ENCODE data around the gene PRR5L.

DNA sequence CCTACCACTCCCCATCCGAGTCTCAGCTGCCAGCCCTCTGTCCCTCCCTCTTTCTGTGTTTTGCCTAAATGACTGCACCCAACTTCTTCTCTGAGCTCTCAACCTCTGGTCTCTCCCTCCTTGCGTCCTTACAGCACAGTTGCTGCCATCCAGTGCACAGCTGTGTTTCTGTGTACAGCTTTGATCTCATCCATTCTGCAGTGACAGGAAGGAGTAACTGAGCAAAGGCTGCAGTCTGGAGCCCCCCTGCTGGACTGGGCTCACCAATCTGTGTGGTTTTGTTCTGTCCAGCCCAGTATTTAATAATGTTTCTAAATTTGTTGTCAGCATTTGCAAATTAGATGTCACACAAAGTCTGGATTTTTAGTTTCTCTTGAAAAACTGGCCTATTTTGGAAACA lies 43.8 kb downstream of the PRR5L start:
- TF ChIP-seq, protein P1, sequence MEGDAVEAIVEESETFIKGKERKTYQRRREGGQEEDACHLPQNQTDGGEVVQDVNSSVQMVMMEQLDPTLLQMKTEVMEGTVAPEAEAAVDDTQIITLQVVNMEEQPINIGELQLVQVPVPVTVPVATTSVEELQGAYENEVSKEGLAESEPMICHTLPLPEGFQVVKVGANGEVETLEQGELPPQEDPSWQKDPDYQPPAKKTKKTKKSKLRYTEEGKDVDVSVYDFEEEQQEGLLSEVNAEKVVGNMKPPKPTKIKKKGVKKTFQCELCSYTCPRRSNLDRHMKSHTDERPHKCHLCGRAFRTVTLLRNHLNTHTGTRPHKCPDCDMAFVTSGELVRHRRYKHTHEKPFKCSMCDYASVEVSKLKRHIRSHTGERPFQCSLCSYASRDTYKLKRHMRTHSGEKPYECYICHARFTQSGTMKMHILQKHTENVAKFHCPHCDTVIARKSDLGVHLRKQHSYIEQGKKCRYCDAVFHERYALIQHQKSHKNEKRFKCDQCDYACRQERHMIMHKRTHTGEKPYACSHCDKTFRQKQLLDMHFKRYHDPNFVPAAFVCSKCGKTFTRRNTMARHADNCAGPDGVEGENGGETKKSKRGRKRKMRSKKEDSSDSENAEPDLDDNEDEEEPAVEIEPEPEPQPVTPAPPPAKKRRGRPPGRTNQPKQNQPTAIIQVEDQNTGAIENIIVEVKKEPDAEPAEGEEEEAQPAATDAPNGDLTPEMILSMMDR (IDR thresholded peaks at IDR 0.05; ENCODE audit: low read depth, low read length), result no peak
- no peak for TF ChIP-seq EZH2phosphoT487 (IDR thresholded peaks at IDR 0.05; ENCODE audit: low read depth)
